Ascending aorta (tissue), 2 donors: Measurements from ENCODE around the gene RAB4A. TPM values are rescaled to one million over a fixed set of nuclear protein-coding genes. Genes with fewer than 3 reads are reported as not detected.

Experiments used
- DNase-seq, 2 donors: peaks; one replicate each; pipeline ENCODE4 v3.0.0-alpha.2; 2019; ENCODE audit warnings: low spot score in 2 of 2
- H3K27ac ChIP-seq, 2 donors: fragments of 200-600 bp; sonication (generic); one replicate each; pipeline ENCODE4 v1.5.1; 2016 to 2017; ENCODE audit warnings: mild to moderate bottlenecking in 1 of 2
- H3K27me3 ChIP-seq: fragments of 200-600 bp; sonication (generic); one replicate; pipeline ENCODE4 v1.5.1; 2017
- H3K36me3 ChIP-seq, 2 donors: fragments of 200-600 bp; sonication (generic); one replicate each; pipeline ENCODE4 v1.5.1; 2016
- H3K4me1 ChIP-seq, 2 donors: fragments of 200-600 bp; sonication (generic); one replicate each; pipeline ENCODE4 v1.5.1; 2016 to 2017; ENCODE audit warnings: mild to moderate bottlenecking in 1 of 2
- H3K4me3 ChIP-seq, 2 donors: fragments of 200-600 bp; sonication (generic); one replicate each; pipeline ENCODE4 v1.5.1; 2016 to 2017; ENCODE audit warnings: mild to moderate bottlenecking in 1 of 2
- H3K9me3 ChIP-seq, 2 donors: fragments of 200-600 bp; sonication (generic); one replicate each; pipeline ENCODE4 v1.5.1; 2016
- intact Hi-C: fragments of 100-400 bp; cut with DNase I; formaldehyde crosslinking; loops from one replicate; pipeline ENCODE4 v1.15.1; 2023
- total RNA-seq: library from RNA; depleted of rRNA; stranded (reverse); fragments of >200 nt; gene quantifications from one replicate; pipeline ENCODE4 v1.1.0, GENCODE V29; 2016
- TF ChIP-seq, protein P1 (sequence below), 3 experiments: fragments of 200-600 bp in 2 of 3; fragments of 450-650 bp in 1 of 3; sonication (generic) in 2 of 3; IDR thresholded peaks; one replicate each; pipeline ENCODE4 v1.5.1; 2016 to 2019; ENCODE audit warnings: antibody characterized with exemption in 3 of 3, mild to moderate bottlenecking in 1 of 3, moderate library complexity in 1 of 3

RAB4A gene
- total RNA-seq, 1 donor from 2014 or later, result 6.0 TPM

- H3K4me1 ChIP-seq, result no peaks in the 10 kb centered on the region
- no peak overlapping the region for H3K27ac ChIP-seq
- H3K36me3 ChIP-seq, result peaks cover 26 to 48% of the 10 kb centered on the region in 2 donors
- no peak overlapping the region for H3K4me3 ChIP-seq
- H3K9me3 ChIP-seq, result no peaks in the 10 kb centered on the region
- no peaks in the 10 kb centered on the region for H3K27me3 ChIP-seq
- DNase-seq, result no peak
- TF ChIP-seq, protein P1, sequence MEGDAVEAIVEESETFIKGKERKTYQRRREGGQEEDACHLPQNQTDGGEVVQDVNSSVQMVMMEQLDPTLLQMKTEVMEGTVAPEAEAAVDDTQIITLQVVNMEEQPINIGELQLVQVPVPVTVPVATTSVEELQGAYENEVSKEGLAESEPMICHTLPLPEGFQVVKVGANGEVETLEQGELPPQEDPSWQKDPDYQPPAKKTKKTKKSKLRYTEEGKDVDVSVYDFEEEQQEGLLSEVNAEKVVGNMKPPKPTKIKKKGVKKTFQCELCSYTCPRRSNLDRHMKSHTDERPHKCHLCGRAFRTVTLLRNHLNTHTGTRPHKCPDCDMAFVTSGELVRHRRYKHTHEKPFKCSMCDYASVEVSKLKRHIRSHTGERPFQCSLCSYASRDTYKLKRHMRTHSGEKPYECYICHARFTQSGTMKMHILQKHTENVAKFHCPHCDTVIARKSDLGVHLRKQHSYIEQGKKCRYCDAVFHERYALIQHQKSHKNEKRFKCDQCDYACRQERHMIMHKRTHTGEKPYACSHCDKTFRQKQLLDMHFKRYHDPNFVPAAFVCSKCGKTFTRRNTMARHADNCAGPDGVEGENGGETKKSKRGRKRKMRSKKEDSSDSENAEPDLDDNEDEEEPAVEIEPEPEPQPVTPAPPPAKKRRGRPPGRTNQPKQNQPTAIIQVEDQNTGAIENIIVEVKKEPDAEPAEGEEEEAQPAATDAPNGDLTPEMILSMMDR (IDR thresholded peaks at IDR 0.05), result no peak
- intact Hi-C loops, result no loop called here
Measured at GRCh38 chr1:229295745-229296144, 24.8 kb downstream of the RAB4A start.

- Histone ChIP-seq H3K27me3 (no peaks in the 10 kb centered on the region), H3K9me3 (no peaks in the 10 kb centered on the region), H3K27ac (no peak overlapping the region), H3K4me3 (no peak overlapping the region), H3K4me1 (no peaks in the 10 kb centered on the region), H3K36me3 (peaks cover 28 to 46% of the 10 kb centered on the region in 2 donors)
- DNase-seq, result no peak
- TF ChIP-seq, protein P1 (IDR thresholded peaks at IDR 0.05), result no peak
- intact Hi-C loops, result no loop called here
Measured at GRCh38 chr1:229296541-229296941, 25.6 kb downstream of the RAB4A start.

DNA sequence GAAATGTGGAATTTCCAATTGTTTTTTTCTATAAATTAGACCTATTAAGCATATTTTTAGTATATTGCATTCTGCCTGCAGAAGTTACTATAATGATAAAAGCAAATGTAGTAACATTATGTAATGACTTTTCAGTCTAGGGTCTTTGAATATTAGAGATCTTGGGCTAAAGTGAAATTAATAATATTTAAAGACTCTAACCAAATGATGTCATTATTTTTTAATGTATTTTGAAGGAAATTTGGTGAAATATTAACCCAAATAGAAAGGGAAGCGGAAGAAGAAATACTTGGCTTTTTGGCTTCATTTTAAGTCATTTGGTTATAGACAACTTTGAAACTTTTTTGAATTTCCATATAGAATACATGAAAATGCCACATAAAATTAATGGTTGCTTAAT, 26.8 kb downstream of the RAB4A start:
- TF ChIP-seq, protein P1 (IDR thresholded peaks at IDR 0.05), result no peak
- no peak for DNase-seq
- Histone ChIP-seq H3K27me3 (no peaks in the 10 kb centered on the region), H3K4me3 (no peak overlapping the region), H3K27ac (no peak overlapping the region), H3K9me3 (no peaks in the 10 kb centered on the region), H3K4me1 (no peaks in the 10 kb centered on the region), H3K36me3 (peaks cover 28 to 38% of the 10 kb centered on the region in 2 donors)
- intact Hi-C loops, result no loop called here

- no peak for DNase-seq
- H3K36me3 ChIP-seq, result peaks cover 33 to 41% of the 10 kb centered on the region in 2 donors
- no peaks in the 10 kb centered on the region for H3K27me3 ChIP-seq
- no peak overlapping the region for H3K27ac ChIP-seq
- no peaks in the 10 kb centered on the region for H3K4me1 ChIP-seq
- H3K9me3 ChIP-seq, result no peaks in the 10 kb centered on the region
- TF ChIP-seq, protein P1 (IDR thresholded peaks at IDR 0.05), result no peak
- H3K4me3 ChIP-seq, result no peak overlapping the region
- intact Hi-C loops, result no loop called here
Measured at GRCh38 chr1:229298420-229298819, 27.5 kb downstream of the RAB4A start.

GRCh38 chr1:229298887-229299503, 28.1 kb downstream of the RAB4A start:
- Histone ChIP-seq H3K9me3 (no peaks in the 10 kb centered on the region), H3K27ac (no peak overlapping the region), H3K4me1 (no peaks in the 10 kb centered on the region), H3K4me3 (no peak overlapping the region), H3K36me3 (peaks cover 33 to 45% of the 10 kb centered on the region in 2 donors), H3K27me3 (no peaks in the 10 kb centered on the region)
- intact Hi-C loops, result no loop called here
- TF ChIP-seq, protein P1 (IDR thresholded peaks at IDR 0.05), result no peak
- no peak for DNase-seq
